Right cardiac atrium (tissue), 5 donors: ENCODE measurements around the gene SND1. TPM values are rescaled to one million over a fixed set of nuclear protein-coding genes. Genes with fewer than 3 reads are reported as not detected.
A peak's percentile ranks its signal among the peaks of the same experiment; 100 is the strongest.

ENCODE experiments used
- ATAC-seq, 2 donors: fragments of 200-7000 bp; cut with Tn5 transposase; one replicate each; pipeline versions ENCODE4 v1.8.0 to v1.9.1; 2020; ENCODE audit warnings: moderate library complexity in 2 of 2, mild to moderate bottlenecking in 1 of 2
- DNase-seq, 3 donors: peaks; one replicate each; pipeline ENCODE4 v3.0.0-alpha.2; 2020
- H3K27ac ChIP-seq: one replicate; pipeline ENCODE4 v1.5.1; 2013; ENCODE audit warnings: mild to moderate bottlenecking, low read length, control low read depth, moderate library complexity
- H3K27me3 ChIP-seq: one replicate; pipeline ENCODE4 v1.6.1; 2013; ENCODE audit not compliant: control insufficient read depth, insufficient read depth
- H3K4me1 ChIP-seq: one replicate; pipeline ENCODE4 v1.6.1; 2013; ENCODE audit warnings: low read length; ENCODE audit not compliant: control insufficient read depth, insufficient read depth
- H3K4me3 ChIP-seq: one replicate; pipeline ENCODE4 v1.5.1; 2013; ENCODE audit warnings: low read length, control low read depth
- H3K9me3 ChIP-seq: one replicate; pipeline ENCODE4 v1.6.1; 2013; ENCODE audit warnings: low read length; ENCODE audit not compliant: control insufficient read depth
- WGBS: extraction: QIAGEN DNeasy Blood & Tissue Kit; methylation state at CpG from one replicate; pipeline ENCODE4 v1.1.7; 2013; 5-methylcytosine and 5-hydroxymethylcytosine counted together
- intact Hi-C, 4 donors: fragments of 100-400 bp; cut with DNase I; formaldehyde crosslinking; loops; one replicate each; pipeline versions ENCODE4 v1.11.0 to v1.14.0; 2022 to 2023
- polyA plus RNA-seq: library from polyadenylated mRNA; stranded (reverse); fragments of 200-250 nt; gene quantifications from one replicate; pipeline ENCODE4 v1.2.3, GENCODE V29; 2013
- total RNA-seq, 4 donors: library from RNA; stranded (reverse); fragmentation: NEBNext Ultra II Directional; extraction: Animal tissue kit (Norgen Biotek cat#: 25700); gene quantifications; one replicate each; pipeline ENCODE4 v1.2.1, GENCODE V29; 2021
- donor health status: healthy with polysubstance abuse.
- donor health status: DM: no; HTN: yes; CAD: no.
- donor health status: DM: no; HTN: no; CAD: no.
- donor health status: DM: no; HTN: yes; CAD: no; lungs with severe emphysema.
- donor health status: DM: yes; HTN: yes; CAD: no.

Gene SND1
- total and polyA plus RNA-seq, 5 donors = 50.0 to 107 (median 89.3) TPM

GRCh38 chr7:127818306-127818705 lies 166.3 kb downstream of the SND1 start:
- Histone ChIP-seq H3K4me1 (peaks cover 3% of the 10 kb centered on the region), H3K4me3 (no peak overlapping the region), H3K27ac (no peak overlapping the region), H3K9me3 (no peaks in the 10 kb centered on the region), H3K27me3 (no peaks in the 10 kb centered on the region)
- no peak for DNase-seq
- ATAC-seq = no peak
- intact Hi-C loops = no loop called here
- WGBS = over 99% methylated on average over 2 of the region's 2 CpGs

- no peak overlapping the region for H3K4me3 ChIP-seq
- intact Hi-C loops = no loop called here
- no peak overlapping the region for H3K27ac ChIP-seq
- peaks cover 3% of the 10 kb centered on the region for H3K4me1 ChIP-seq
- no peak for DNase-seq
- 75% methylated on average over 4 of the region's 4 CpGs for WGBS
- ATAC-seq = no peak
- no peaks in the 10 kb centered on the region for H3K9me3 ChIP-seq
- no peaks in the 10 kb centered on the region for H3K27me3 ChIP-seq
Observed at GRCh38 chr7:127819975-127820731, 168.2 kb downstream of the SND1 start.

- 78% methylated on average over 2 of the region's 2 CpGs for WGBS
- Histone ChIP-seq H3K4me3 (no peak overlapping the region), H3K27me3 (no peaks in the 10 kb centered on the region), H3K4me1 (peaks cover 3% of the 10 kb centered on the region), H3K9me3 (no peaks in the 10 kb centered on the region), H3K27ac (no peak overlapping the region)
- DNase-seq (no peak), ATAC-seq (no peak)
- intact Hi-C loops = no loop called here
Observed at GRCh38 chr7:127820732-127821085, 168.7 kb downstream of the SND1 start.

GRCh38 chr7:127821146-127821545 lies 169.2 kb downstream of the SND1 start:
- peaks cover 3% of the 10 kb centered on the region for H3K4me1 ChIP-seq
- no peak overlapping the region for H3K27ac ChIP-seq
- DNase-seq (no peak), ATAC-seq (no peak)
- no peaks in the 10 kb centered on the region for H3K27me3 ChIP-seq
- no peaks in the 10 kb centered on the region for H3K9me3 ChIP-seq
- H3K4me3 ChIP-seq = no peak overlapping the region
- intact Hi-C loops = no loop called here
- 88% methylated on average over 1 of the region's 1 CpG for WGBS

GRCh38 chr7:127822822-127823508 lies 171.0 kb downstream of the SND1 start:
- ATAC-seq (no peak), DNase-seq (no peak)
- 85% methylated on average over 5 of the region's 5 CpGs for WGBS

GRCh38 chr7:127824682-127825081 lies 172.7 kb downstream of the SND1 start:
- Histone ChIP-seq H3K9me3 (no peaks in the 10 kb centered on the region), H3K4me1 (peaks cover 3% of the 10 kb centered on the region), H3K27ac (no peak overlapping the region), H3K27me3 (no peaks in the 10 kb centered on the region), H3K4me3 (no peak overlapping the region)
- WGBS = 24% methylated on average over 1 of the region's 1 CpG
- ATAC-seq = no peak
- intact Hi-C loops = no loop called here
- DNase-seq = no peak

More at GRCh38 chr7:127822822-127823508, 171.0 kb downstream of the SND1 start:
- Histone ChIP-seq H3K9me3 (no peaks in the 10 kb centered on the region), H3K4me3 (no peak overlapping the region), H3K4me1 (peaks cover 3% of the 10 kb centered on the region), H3K27ac (no peak overlapping the region), H3K27me3 (no peaks in the 10 kb centered on the region)
- intact Hi-C loops = no loop called here

- 79% methylated on average over 4 of the region's 4 CpGs for WGBS
- no peaks in the 10 kb centered on the region for H3K9me3 ChIP-seq
- H3K4me1 ChIP-seq = peaks cover 2% of the 10 kb centered on the region
- intact Hi-C loops = no loop called here
- DNase-seq (no peak), ATAC-seq (no peak)
- H3K27ac ChIP-seq = no peak overlapping the region
- no peaks in the 10 kb centered on the region for H3K27me3 ChIP-seq
- H3K4me3 ChIP-seq = no peak overlapping the region
Observed at GRCh38 chr7:127828843-127829500, 177.0 kb downstream of the SND1 start.

GRCh38 chr7:127831318-127832219 lies 179.6 kb downstream of the SND1 start:
- Histone ChIP-seq H3K4me3 (no peak overlapping the region), H3K4me1 (peaks cover 2% of the 10 kb centered on the region), H3K27ac (no peak overlapping the region), H3K27me3 (no peaks in the 10 kb centered on the region), H3K9me3 (no peaks in the 10 kb centered on the region)
- no peak for ATAC-seq
- intact Hi-C loops = no loop called here
- WGBS = 63% methylated on average over 5 of the region's 5 CpGs
- DNase-seq = no peak

GRCh38 chr7:127832592-127832991 lies 180.6 kb downstream of the SND1 start:
- 93% methylated on average over 7 of the region's 7 CpGs for WGBS
- no peaks in the 10 kb centered on the region for H3K9me3 ChIP-seq
- ATAC-seq (no peak), DNase-seq (peak in 1 of 3 donors; percentile 39)
- no peaks in the 10 kb centered on the region for H3K27me3 ChIP-seq
- H3K4me1 ChIP-seq = peaks cover 2% of the 10 kb centered on the region
- intact Hi-C loops = no loop called here
- H3K4me3 ChIP-seq = no peak overlapping the region
- no peak overlapping the region for H3K27ac ChIP-seq

GRCh38 chr7:127833641-127834040 lies 181.6 kb downstream of the SND1 start:
- WGBS = 60% methylated on average over 1 of the region's 1 CpG
- Histone ChIP-seq H3K27ac (no peak overlapping the region), H3K27me3 (no peaks in the 10 kb centered on the region), H3K4me3 (no peak overlapping the region), H3K4me1 (peaks cover 2% of the 10 kb centered on the region), H3K9me3 (no peaks in the 10 kb centered on the region)
- no peak for DNase-seq
- no peak for ATAC-seq
- intact Hi-C loops = no loop called here
